H1 (cell line): ENCODE results near the gene CD248. TPM values are rescaled to one million over a fixed set of nuclear protein-coding genes. Genes with fewer than 3 reads are reported as not detected.

Source experiments
- CTCF ChIA-PET: fragments of 300-600 bp; sonication (Branson Sonifier 250); formaldehyde crosslinking; loops from one replicate; lab custom pipeline; 2021; ENCODE audit not compliant: partially characterized antibody; lab: Charles Lee
- POLR2A ChIA-PET: fragments of 300-600 bp; sonication (Branson Sonifier 250); formaldehyde crosslinking; loops from one replicate; lab custom pipeline; 2021; ENCODE audit warnings: inconsistent platforms; ENCODE audit not compliant: partially characterized antibody; lab: Charles Lee
- DNase-seq, 2 experiments: peaks; one replicate each; pipeline versions ENCODE4 v3.0.0 to v3.0.0-alpha.2; 2010 to 2022; ENCODE audit warnings: low spot score in 2 of 2, low read depth in 1 of 2, mixed read lengths in 1 of 2
- FAIRE-seq: peaks from 2 replicates; lab custom pipeline; 2011; peaks lifted over from hg19 to GRCh38; lab: Jason Lieb, UNC
- H2AFZ ChIP-seq: 2 replicates; pipeline ENCODE4 v1.8.1; 2012; ENCODE audit warnings: low read length, inconsistent platforms
- H2AK5ac ChIP-seq: 2 replicates; pipeline ENCODE4 v1.6.1; 2013; ENCODE audit warnings: low read depth, low read length
- H2BK120ac ChIP-seq: replicated peaks from 2 replicates; pipeline ENCODE3; 2013; ENCODE audit warnings: low read depth, low read length, inconsistent platforms
- H2BK12ac ChIP-seq: 2 replicates; pipeline ENCODE4 v1.6.1; 2013; ENCODE audit warnings: low read depth, low read length
- H2BK15ac ChIP-seq: 2 replicates; pipeline ENCODE4 v1.6.1; 2013; ENCODE audit warnings: low read length
- H2BK20ac ChIP-seq: 2 replicates; pipeline ENCODE4 v1.6.1; 2013; ENCODE audit warnings: low read length
- H2BK5ac ChIP-seq: 2 replicates; pipeline ENCODE4 v1.6.1; 2013; ENCODE audit warnings: low read depth, low read length
- H3K14ac ChIP-seq: 2 replicates; pipeline ENCODE4 v1.6.1; 2013; ENCODE audit warnings: inconsistent platforms; ENCODE audit not compliant: insufficient read length
- H3K18ac ChIP-seq: 2 replicates; pipeline ENCODE4 v1.6.1; 2013; ENCODE audit warnings: low read length; ENCODE audit errors: extremely low read depth
- H3K23ac ChIP-seq: 2 replicates; pipeline ENCODE4 v1.6.1; 2013; ENCODE audit warnings: inconsistent platforms; ENCODE audit not compliant: insufficient read length
- H3K23me2 ChIP-seq: 2 replicates; pipeline ENCODE4 v1.6.1; 2013; ENCODE audit warnings: low read depth, low read length
- H3K27ac ChIP-seq: 2 replicates; pipeline ENCODE4 v1.6.1; 2011; ENCODE audit warnings: low read depth, low read length, inconsistent platforms
- H3K27me3 ChIP-seq, 4 experiments: replicated peaks in 1 of 4; 1 replicate in 1 of 4; 2 replicates in 3 of 4; pipeline versions ENCODE4 v1.6.1 to v1.8.1; 2011 to 2013; ENCODE audit warnings: low read length in 3 of 4, mild to moderate bottlenecking in 3 of 4, inconsistent platforms in 2 of 4, mixed read lengths in 2 of 4, moderate library complexity in 1 of 4; ENCODE audit not compliant: control insufficient read depth in 3 of 4, insufficient read depth in 3 of 4; ENCODE audit errors: extremely low read depth in 1 of 4
- H3K36me3 ChIP-seq, 4 experiments: 2 replicates each; pipeline versions ENCODE4 v1.6.1 to v1.8.1; 2011 to 2013; ENCODE audit warnings: mild to moderate bottlenecking in 4 of 4, low read length in 3 of 4, moderate library complexity in 2 of 4, control low read depth in 1 of 4, inconsistent platforms in 1 of 4; ENCODE audit not compliant: insufficient read depth in 4 of 4, control insufficient read depth in 2 of 4
- H3K4ac ChIP-seq: replicated peaks from 2 replicates; pipeline ENCODE3; 2013; ENCODE audit warnings: low read length, low read depth, mixed read lengths, inconsistent platforms; ENCODE audit not compliant: insufficient read length
- H3K4me1 ChIP-seq, 4 experiments: replicated peaks in 1 of 4; 1 replicate in 1 of 4; 2 replicates in 3 of 4; pipeline versions ENCODE4 v1.6.1 to v1.8.1; 2011 to 2013; ENCODE audit warnings: low read length in 3 of 4, inconsistent platforms in 2 of 4, mixed read lengths in 1 of 4; ENCODE audit not compliant: insufficient read depth in 4 of 4, control insufficient read depth in 3 of 4
- H3K4me2 ChIP-seq, 2 experiments: 2 replicates each; pipeline versions ENCODE4 v1.6.1 to v1.8.1; 2011 to 2013; ENCODE audit warnings: low read depth in 2 of 2, low read length in 2 of 2, control low read depth in 1 of 2, inconsistent platforms in 1 of 2, mild to moderate bottlenecking in 1 of 2; ENCODE audit not compliant: insufficient read depth in 1 of 2
- H3K4me3 ChIP-seq, 4 experiments: fragments of 200-600, 300-600 bp in 1 of 4; sonication (generic), shearing (Covaris generic), sonication (Bioruptor Twin) in 1 of 4; 2 replicates each; pipeline versions ENCODE4 v1.5.1 to v1.8.1; 2011 to 2016; ENCODE audit warnings: low read length in 4 of 4, low read depth in 3 of 4, control low read depth in 2 of 4, inconsistent platforms in 2 of 4, mild to moderate bottlenecking in 2 of 4, mixed read lengths in 1 of 4, moderate library complexity in 1 of 4; ENCODE audit not compliant: insufficient read depth in 2 of 4; ENCODE audit errors: extremely low read depth in 1 of 4
- H3K56ac ChIP-seq: replicated peaks from 2 replicates; pipeline ENCODE3; 2013; ENCODE audit warnings: low read depth, mild to moderate bottlenecking, mixed read lengths, low read length, inconsistent platforms; ENCODE audit not compliant: insufficient read length
- H3K79me1 ChIP-seq: 2 replicates; pipeline ENCODE4 v1.6.1; 2013; ENCODE audit warnings: low read depth, low read length, control low read depth
- H3K79me2 ChIP-seq, 2 experiments: 2 replicates each; pipeline versions ENCODE4 v1.6.1 to v1.8.1; 2012 to 2013; ENCODE audit warnings: low read length in 2 of 2, mild to moderate bottlenecking in 2 of 2, inconsistent platforms in 1 of 2; ENCODE audit not compliant: insufficient read depth in 2 of 2, control insufficient read depth in 1 of 2
- H3K9ac ChIP-seq, 4 experiments: replicated peaks in 1 of 4; 1 replicate in 1 of 4; 2 replicates in 3 of 4; pipeline versions ENCODE4 v1.6.1 to v1.8.1; 2011 to 2013; ENCODE audit warnings: low read depth in 3 of 4, low read length in 3 of 4, control low read depth in 2 of 4, mild to moderate bottlenecking in 2 of 4, moderate library complexity in 2 of 4, inconsistent platforms in 1 of 4; ENCODE audit errors: extremely low read depth in 1 of 4
- H3K9me3 ChIP-seq, 2 experiments: 2 replicates each; pipeline versions ENCODE4 v1.6.1 to v1.8.1; 2012 to 2013; ENCODE audit warnings: mild to moderate bottlenecking in 2 of 2, moderate library complexity in 2 of 2, control low read depth in 1 of 2, inconsistent platforms in 1 of 2, low read depth in 1 of 2, low read length in 1 of 2, mixed read lengths in 1 of 2; ENCODE audit not compliant: insufficient read depth in 2 of 2
- H4K20me1 ChIP-seq, 2 experiments: replicated peaks in 1 of 2; 2 replicates each; pipeline versions ENCODE3 to v1.8.1; 2011 to 2013; ENCODE audit warnings: inconsistent platforms in 2 of 2, low read length in 2 of 2, mild to moderate bottlenecking in 1 of 2; ENCODE audit not compliant: insufficient read depth in 2 of 2, control insufficient read depth in 1 of 2
- H4K5ac ChIP-seq: 2 replicates; pipeline ENCODE4 v1.6.1; 2013; ENCODE audit warnings: low read length, low read depth, mixed read lengths, inconsistent platforms; ENCODE audit not compliant: insufficient read length
- H4K8ac ChIP-seq: 2 replicates; pipeline ENCODE4 v1.8.0; 2013; ENCODE audit warnings: mild to moderate bottlenecking, moderate library complexity, low read length, inconsistent platforms; ENCODE audit not compliant: insufficient read depth; ENCODE audit errors: extremely low read depth
- H4K91ac ChIP-seq: replicated peaks from 2 replicates; pipeline ENCODE3; 2013; ENCODE audit warnings: low read length, mixed read lengths, inconsistent platforms; ENCODE audit not compliant: insufficient read length
- CREB1 ChIP-seq: IDR thresholded peaks from 2 replicates; pipeline ENCODE4 v1.6.1; 2012; ENCODE audit warnings: inconsistent platforms
- GABPA ChIP-seq: IDR thresholded peaks from 2 replicates; pipeline ENCODE4 v1.6.1; 2011; ENCODE audit warnings: mild to moderate bottlenecking, low read length, moderate library complexity, borderline replicate concordance; ENCODE audit not compliant: insufficient read depth
- SIN3A ChIP-seq, 2 experiments: IDR thresholded peaks in 1 of 2; conservative IDR thresholded peaks in 1 of 2; 2 replicates each; pipeline ENCODE4 v1.6.1; 2011 to 2012; ENCODE audit warnings: low read length in 2 of 2, improper control_type of control experiment in 1 of 2, low read depth in 1 of 2, mild to moderate bottlenecking in 1 of 2
- TEAD4 ChIP-seq: IDR thresholded peaks from 2 replicates; pipeline ENCODE4 v1.6.1; 2012; ENCODE audit warnings: low read depth, low read length, inconsistent platforms, mixed read lengths
- whole genome bisulfite sequencing, 2 experiments: shearing (Covaris generic) in 1 of 2; methylation state at CpG; one replicate each; pipeline versions ENCODE4 v1.1.6 to v1.1.7; 2013 to 2015; ENCODE audit warnings: low lambda C conversion rate in 2 of 2, mixed read lengths in 2 of 2, inconsistent platforms in 1 of 2, low coverage in 1 of 2, missing lambda C conversion rate in 1 of 2; ENCODE audit not compliant: insufficient replicate concordance in 2 of 2, insufficient coverage in 1 of 2, insufficient read length in 1 of 2; ENCODE audit errors: extremely low coverage in 1 of 2, missing lambda C conversion rate in 1 of 2; 5-methylcytosine and 5-hydroxymethylcytosine counted together
- polyA plus RNA-seq, 7 experiments: library from polyadenylated mRNA; depleted of rRNA in 3 of 7; stranded (reverse) in 5 of 7; unstranded in 2 of 7; fragments of >200 nt in 5 of 7; fragments of 200-250 nt in 2 of 7; gene quantifications; 1 replicate in 5 of 7; 2 replicates in 1 of 7; 4 replicates in 1 of 7; pipeline versions ENCODE4 v1.2.1 to v1.2.3, GENCODE V29; 2011 to 2013; ENCODE audit warnings: missing spikeins in 2 of 7, mixed read lengths in 2 of 7
- total RNA-seq: library from RNA; stranded (reverse); fragmentation: NEBNext Ultra II Directional; extraction: Animal tissue kit (Norgen Biotek cat#: 25700); gene quantifications from 2 replicates; pipeline ENCODE4 v1.2.1, GENCODE V29; 2021
- TF ChIP-seq, protein P1 (sequence below): IDR thresholded peaks from 2 replicates; pipeline ENCODE4 v1.6.1; 2011; ENCODE audit warnings: low read depth, mild to moderate bottlenecking, low read length; ENCODE audit not compliant: insufficient read depth

Gene CD248
- total and polyA plus RNA-seq, 2 of the 8 experiments (the other 6 are each of a cell fraction or from before 2014, with no cell fraction given): 2.7 to 3.9 TPM

- peak overlapping the region; percentile 99 for H2BK12ac ChIP-seq
- H2AK5ac ChIP-seq: peak overlapping the region; percentile 69; the same call in 1 of the 2 replicates
- H2AFZ ChIP-seq: peak overlapping the region; percentile 54
- peak overlapping the region; percentile 4 to 64; a peak in 3 of 4 replicates for H3K4me2 ChIP-seq
- H3K9me3 ChIP-seq: no peaks in the 10 kb centered on the region
- H2BK5ac ChIP-seq: peak overlapping the region; percentile 86; the same call in 1 of the 2 replicates
- H2BK15ac ChIP-seq: peak overlapping the region; percentile 100
- H2BK20ac ChIP-seq: peak overlapping the region; percentile 74; the same call in 1 of the 2 replicates
- H4K20me1 ChIP-seq: no peaks in the 10 kb centered on the region
- ChIA-PET POLR2A (interaction anchor here (1.8 to 8.5 kb wide), 4 partner anchors 12 to 32 kb away, joined by 6 to 61 read pairs (median 22); partner anchors contain the start of genes B4GAT1, BRMS1 and CD248), CTCF (interaction anchor here (0.6 to 8.7 kb wide), 17 partner anchors 11 to 1195 kb away, joined by 3 to 242 read pairs (median 4); partner anchors contain the start of genes BRMS1 and CD248)
- H4K8ac ChIP-seq: peak overlapping the region; percentile 63; the same call in 1 of the 2 replicates
- peaks cover 0 to 7% (median 5%) of the 10 kb centered on the region in 4 experiments; a peak in 2 of 7 replicates for H3K27me3 ChIP-seq
- peak; percentile 48 for FAIRE-seq
- no peak overlapping the region for H3K9ac ChIP-seq
- H3K14ac ChIP-seq: no peak overlapping the region
- peak overlapping the region; percentile 30 for H4K5ac ChIP-seq
- peaks cover 2% of the 10 kb centered on the region; the same call in 1 of the 2 replicates for H3K23me2 ChIP-seq
- H4K91ac ChIP-seq: peak overlapping the region; percentile 94
- H3K79me2 ChIP-seq: no peaks in the 10 kb centered on the region
- H3K18ac ChIP-seq: peak overlapping the region; percentile 80
- H3K4me1 ChIP-seq: peaks cover 5 to 13% (median 8%) of the 10 kb centered on the region in 4 experiments; a peak in 6 of 7 replicates
- no peak overlapping the region for H3K23ac ChIP-seq
- H2BK120ac ChIP-seq: peak overlapping the region; percentile 80
- H3K4ac ChIP-seq: no peak overlapping the region
- H3K36me3 ChIP-seq: no peaks in the 10 kb centered on the region
- H3K79me1 ChIP-seq: no peaks in the 10 kb centered on the region
- 20% methylated on average over 19 of the region's 19 CpGs; no CpG with 5 or more reads in 1 of the 2 experiments for WGBS, 2 experiments
- DNase-seq: peak; percentile 76 to 94
- no peak overlapping the region for H3K27ac ChIP-seq
- peak overlapping the region; percentile 47 for H3K56ac ChIP-seq
- H3K4me3 ChIP-seq: peak overlapping the region in 3 of 4 experiments; percentile 4 to 38 (median 11); a peak in 3 of 8 replicates
- TF ChIP-seq GABPA (peak; percentile 29; the same call in 1 of the 2 replicates), CREB1 (peak; percentile 62; the same call in 1 of the 2 replicates), TEAD4 (peak; percentile 98), SIN3A (conservative IDR thresholded peaks at IDR 0.05 in 1 of 2, IDR thresholded peaks at IDR 0.05 in 1 of 2; ENCODE audit: low read depth in 1 of 2, low read length in 2 of 2) (peak; percentile 59 to 71; a peak in 1 of 4 replicates)
- TF ChIP-seq, protein P1, sequence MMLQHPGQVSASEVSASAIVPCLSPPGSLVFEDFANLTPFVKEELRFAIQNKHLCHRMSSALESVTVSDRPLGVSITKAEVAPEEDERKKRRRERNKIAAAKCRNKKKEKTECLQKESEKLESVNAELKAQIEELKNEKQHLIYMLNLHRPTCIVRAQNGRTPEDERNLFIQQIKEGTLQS: peak; percentile 49; the same call in 1 of the 2 replicates
Measured at GRCh38 chr11:66328302-66329144, 11.7 kb upstream of the CD248 start.
